Pancreas (tissue), 10 donors: ENCODE data around the gene AGPS. TPM values are rescaled to one million over a fixed set of nuclear protein-coding genes. Genes with fewer than 3 reads are reported as not detected.
"Not testable (repeated sequence)": the region's sequence is repeated elsewhere in the genome, so short reads cannot be mapped to it uniquely, and the experiment has no call there.

Source experiments
- ATAC-seq, 4 donors: fragments of 200-7000 bp; cut with Tn5 transposase; one replicate each; pipeline versions ENCODE4 v1.8.0 to v1.9.1; 2020; ENCODE audit warnings: mild to moderate bottlenecking in 4 of 4, moderate library complexity in 4 of 4
- DNase-seq, 6 donors: peaks; one replicate each; pipeline ENCODE4 v3.0.0-alpha.2; 2020
- FAIRE-seq: peaks from 2 replicates; lab custom pipeline; 2012; peaks lifted over from hg19 to GRCh38; lab: Jason Lieb, UNC
- H3K27ac ChIP-seq, 4 donors: fragments of 200-600 bp; sonication (generic); 1 replicate in 3 of 4; 2 replicates in 1 of 4; pipeline versions ENCODE4 v1.5.0 to v1.8.0; 2020
- H3K27me3 ChIP-seq, 4 donors: fragments of 200-600 bp; one replicate each; pipeline ENCODE4 v1.8.0; 2021
- H3K36me3 ChIP-seq, 3 donors: fragments of 200-600 bp; sonication (generic) in 1 of 3; one replicate each; pipeline versions ENCODE4 v1.5.0 to v1.8.0; 2020 to 2021
- H3K4me1 ChIP-seq, 3 donors: fragments of 200-600 bp; one replicate each; pipeline ENCODE4 v1.8.0; 2021
- H3K4me3 ChIP-seq, 4 donors: fragments of 200-600 bp; sonication (generic) in 2 of 4; one replicate each; pipeline versions ENCODE4 v1.5.0 to v1.8.0; 2020 to 2021
- H3K9me3 ChIP-seq, 4 donors: fragments of 200-600 bp; one replicate each; pipeline ENCODE4 v1.8.0; 2021
- CTCF ChIP-seq, 4 donors: fragments of 200-600 bp; sonication (generic) in 3 of 4; IDR thresholded peaks; one replicate each; pipeline versions ENCODE4 v1.5.0 to v1.8.0; 2021; ENCODE audit warnings: antibody characterized with exemption in 4 of 4
- WGBS, 2 donors: extraction: QIAGEN DNeasy Blood & Tissue Kit; methylation state at CpG; one replicate each; pipeline ENCODE4 v1.1.7; 2013; 5-methylcytosine and 5-hydroxymethylcytosine counted together
- intact Hi-C, 3 donors: fragments of 100-400 bp; cut with DNase I; formaldehyde crosslinking; loops; one replicate each; pipeline versions ENCODE4 v1.11.1 to v1.14.2; 2022
- polyA plus RNA-seq, 2 donors: library from polyadenylated mRNA; stranded (reverse); fragments of 200-250 nt; gene quantifications; one replicate each; pipeline ENCODE4 v1.2.3, GENCODE V29; 2013
- total RNA-seq, 6 donors: library from RNA; stranded (reverse); fragmentation: NEBNext Ultra II Directional in 4 of 6; extraction: Animal tissue kit (Norgen Biotek cat#: 25700) in 4 of 6; gene quantifications; one replicate each; pipeline versions ENCODE4 v1.2.1 to v1.2.4, GENCODE V29; 2021 to 2023
- donor health status: healthy with polysubstance abuse.
- donor health status: DM: no; HTN: no; CAD: no; lungs with moderate emphysema.
- donor health status: DM: no; HTN: no; CAD: no.
- donor health status: control.
- donor health status: control.
- donor health status: Bipolar disorder and iron deficiency.
- donor health status: DM: yes; HTN: yes; CAD: no.
- donor health status: DM: no; HTN: no; CAD: no.
- donor health status: DM: no; HTN: no; CAD: no.
- donor health status: DM: yes; HTN: yes; CAD: no.

AGPS gene
- total and polyA plus RNA-seq, 8 donors = 3.0 to 47.2 (median 23.2) TPM

- no peak for ATAC-seq
- intact Hi-C loops = no loop called here
- no peaks in the 10 kb centered on the region for H3K27me3 ChIP-seq
- 91 to 92% methylated on average over 2 of the region's 2 CpGs for WGBS, 2 donors
- H3K36me3 ChIP-seq = no peaks in the 10 kb centered on the region
- H3K4me1 ChIP-seq = peaks cover 0 to 4% (median 0%) of the 10 kb centered on the region in 3 donors
- H3K9me3 ChIP-seq = no peaks in the 10 kb centered on the region
- no peak for FAIRE-seq
- no peak overlapping the region for H3K4me3 ChIP-seq
- TF ChIP-seq CTCF (IDR thresholded peaks at IDR 0.05) = no peak
- H3K27ac ChIP-seq = no peak overlapping the region
- DNase-seq = no peak
These were observed 85.5 kb downstream of the AGPS start for GRCh38 chr2:177478029-177478428.

GRCh38 chr2:177478907-177479306, 86.3 kb downstream of the AGPS start:
- Histone ChIP-seq H3K36me3 (no peaks in the 10 kb centered on the region), H3K4me1 (peaks cover 0 to 4% (median 0%) of the 10 kb centered on the region in 3 donors), H3K27ac (no peak overlapping the region), H3K9me3 (no peaks in the 10 kb centered on the region), H3K4me3 (no peak overlapping the region), H3K27me3 (no peaks in the 10 kb centered on the region)
- FAIRE-seq = no peak
- no peak for ATAC-seq
- TF ChIP-seq CTCF (IDR thresholded peaks at IDR 0.05) = no peak
- intact Hi-C loops = no loop called here
- no peak for DNase-seq
- WGBS, 2 donors = 93 to 97% methylated on average over 2 of the region's 2 CpGs

- Histone ChIP-seq H3K4me3 (no peak overlapping the region), H3K27ac (no peak overlapping the region), H3K9me3 (no peaks in the 10 kb centered on the region), H3K27me3 (no peaks in the 10 kb centered on the region), H3K36me3 (no peaks in the 10 kb centered on the region), H3K4me1 (no peaks in the 10 kb centered on the region)
- no peak for ATAC-seq
- FAIRE-seq = no peak
- no peak for DNase-seq
- intact Hi-C loops = no loop called here
- TF ChIP-seq CTCF (IDR thresholded peaks at IDR 0.05) = no peak
These were observed 89.6 kb downstream of the AGPS start for GRCh38 chr2:177482195-177482594.

GRCh38 chr2:177483531-177483930, 91.0 kb downstream of the AGPS start:
- no peaks in the 10 kb centered on the region for H3K4me1 ChIP-seq
- no peak for ATAC-seq
- no peak for FAIRE-seq
- intact Hi-C loops = no loop called here
- WGBS, 2 donors = 87 to 94% methylated on average over 2 of the region's 2 CpGs
- no peak overlapping the region for H3K4me3 ChIP-seq
- H3K36me3 ChIP-seq = no peaks in the 10 kb centered on the region
- no peak for DNase-seq
- H3K27me3 ChIP-seq = no peaks in the 10 kb centered on the region
- TF ChIP-seq CTCF (IDR thresholded peaks at IDR 0.05) = no peak
- no peaks in the 10 kb centered on the region for H3K9me3 ChIP-seq
- H3K27ac ChIP-seq = no peak overlapping the region

GRCh38 chr2:177484180-177484795, 91.7 kb downstream of the AGPS start:
- Histone ChIP-seq H3K27ac (no peak overlapping the region), H3K9me3 (no peaks in the 10 kb centered on the region), H3K27me3 (no peaks in the 10 kb centered on the region), H3K36me3 (no peaks in the 10 kb centered on the region), H3K4me3 (no peak overlapping the region), H3K4me1 (no peaks in the 10 kb centered on the region)
- ATAC-seq (no peak), FAIRE-seq (no peak), DNase-seq (no peak)
- intact Hi-C loops = no loop called here
- WGBS, 2 donors = 96 to 97% methylated on average over 14 of the region's 14 CpGs
- TF ChIP-seq CTCF (IDR thresholded peaks at IDR 0.05) = no peak

- H3K4me1 ChIP-seq, FAIRE-seq, intact Hi-C loops, H3K9me3 ChIP-seq, ATAC-seq, DNase-seq, H3K27me3 ChIP-seq, H3K4me3 ChIP-seq, H3K27ac ChIP-seq, H3K36me3 ChIP-seq: not testable (repeated sequence)
- 85% methylated on average over 5 of the region's 5 CpGs for WGBS, 2 donors
These were observed 93.1 kb downstream of the AGPS start for GRCh38 chr2:177485657-177486056.
